ENCODE data around the gene NEDD4.

- TF ChIP-seq CEBPB (IDR thresholded peaks at IDR 0.05) (no peak), USF1 (IDR thresholded peaks at IDR 0.05) (no peak), RAD21 (IDR thresholded peaks at IDR 0.05; ENCODE audit: low read depth) (no peak), YY1 (IDR thresholded peaks at IDR 0.05; ENCODE audit: low read depth) (no peak), EP300 (IDR thresholded peaks at IDR 0.05; ENCODE audit: borderline replicate concordance) (no peak), REST (IDR thresholded peaks at IDR 0.05; ENCODE audit: low read depth) (no peak), FOXM1 (IDR thresholded peaks at IDR 0.05; ENCODE audit: borderline replicate concordance, low read depth) (no peak), TAF1 (IDR thresholded peaks at IDR 0.05; ENCODE audit: low read depth) (no peak), MAX (IDR thresholded peaks at IDR 0.05) (no peak), EGR1 (IDR thresholded peaks at IDR 0.05) (no peak), CREB1 (IDR thresholded peaks at IDR 0.05; ENCODE audit: low read depth) (no peak), TCF12 (IDR thresholded peaks at IDR 0.05; ENCODE audit: low read depth) (no peak)
These were observed 93.9 kb downstream of the NEDD4 start for GRCh38 chr15:55899537-55899936.

Data from Ishikawa (cell line).